Activated naive CD8-positive, alpha-beta T cell treated with anti-CD3 and anti-CD28 coated beads, Interleukin-2, amount 50 U/mL, for 24 hours (primary cell): ENCODE measurements around the gene CA11.
"Not testable (repeated sequence)": the region's sequence is repeated elsewhere in the genome, so short reads cannot be mapped to it uniquely, and the experiment has no call there.

ENCODE experiments used
- ATAC-seq: fragments of 150-1000 bp; cut with Tn5 transposase; one replicate; pipeline ENCODE4 v1.10.0; 2021
- DNase-seq: peaks from one replicate; pipeline ENCODE4 v3.0.0; 2021
- H3K27ac Mint-ChIP-seq: one replicate; pipeline ENCODE4 v1.8.0; 2021; ENCODE audit warnings: mild to moderate bottlenecking, mixed read lengths
- H3K27me3 Mint-ChIP-seq: one replicate; pipeline ENCODE4 v1.8.0; 2021; ENCODE audit warnings: mixed read lengths
- H3K36me3 Mint-ChIP-seq: one replicate; pipeline ENCODE4 v1.8.0; 2021; ENCODE audit warnings: low read depth, mixed read lengths
- H3K4me1 Mint-ChIP-seq: one replicate; pipeline ENCODE4 v1.8.0; 2021; ENCODE audit warnings: mixed read lengths
- H3K4me3 Mint-ChIP-seq: one replicate; pipeline ENCODE4 v1.8.0; 2021; ENCODE audit warnings: mild to moderate bottlenecking, moderate library complexity, mixed read lengths
- H3K9me3 Mint-ChIP-seq: one replicate; pipeline ENCODE4 v1.8.0; 2021; ENCODE audit warnings: mixed read lengths

The CA11 gene

GRCh38 chr19:48660852-48661710 is 15.1 kb upstream of the CA11 start:
- Mint-ChIP-seq H3K36me3 (no peaks in the 10 kb centered on the region), H3K4me1 (peaks cover 7% of the 10 kb centered on the region)

GRCh38 chr19:48659768-48660167 is 13.8 kb upstream of the CA11 start:
- DNase-seq (no peak), ATAC-seq (no peak)
- Mint-ChIP-seq H3K27ac (no peak overlapping the region), H3K27me3 (no peaks in the 10 kb centered on the region), H3K9me3 (no peaks in the 10 kb centered on the region), H3K4me1 (peaks cover 7% of the 10 kb centered on the region), H3K4me3 (no peak overlapping the region), H3K36me3 (no peaks in the 10 kb centered on the region)

More at GRCh38 chr19:48660852-48661710, 15.1 kb upstream of the CA11 start:
- no peaks in the 10 kb centered on the region for H3K9me3 Mint-ChIP-seq
- peak; percentile 89 for ATAC-seq
- peak overlapping the region; percentile 46 for H3K4me3 Mint-ChIP-seq
- peak; percentile 82 for DNase-seq
- no peaks in the 10 kb centered on the region for H3K27me3 Mint-ChIP-seq
- H3K27ac Mint-ChIP-seq, result peak overlapping the region; percentile 82

- DNase-seq (no peak), ATAC-seq (no peak)
- Mint-ChIP-seq H3K4me3 (no peak overlapping the region), H3K27me3 (no peaks in the 10 kb centered on the region), H3K4me1 (peaks cover 7% of the 10 kb centered on the region), H3K27ac (no peak overlapping the region), H3K9me3 (no peaks in the 10 kb centered on the region), H3K36me3 (no peaks in the 10 kb centered on the region)
Measured at GRCh38 chr19:48658483-48658882, 12.5 kb upstream of the CA11 start.

- H3K36me3 Mint-ChIP-seq, H3K9me3 Mint-ChIP-seq, H3K27ac Mint-ChIP-seq, DNase-seq, H3K4me3 Mint-ChIP-seq, H3K27me3 Mint-ChIP-seq, H3K4me1 Mint-ChIP-seq, ATAC-seq: not testable (repeated sequence)
Measured at GRCh38 chr19:48657828-48658227, 11.8 kb upstream of the CA11 start.

- no peaks in the 10 kb centered on the region for H3K36me3 Mint-ChIP-seq
- H3K4me1 Mint-ChIP-seq, result peaks cover 10% of the 10 kb centered on the region
- H3K9me3 Mint-ChIP-seq, result no peaks in the 10 kb centered on the region
- DNase-seq (no peak), ATAC-seq (no peak)
- no peaks in the 10 kb centered on the region for H3K27me3 Mint-ChIP-seq
- no peak overlapping the region for H3K27ac Mint-ChIP-seq
- no peak overlapping the region for H3K4me3 Mint-ChIP-seq
Measured at GRCh38 chr19:48656840-48657474, 11.0 kb upstream of the CA11 start.

GRCh38 chr19:48654299-48655059 is 8.5 kb upstream of the CA11 start:
- Mint-ChIP-seq H3K27me3 (no peaks in the 10 kb centered on the region), H3K36me3 (no peaks in the 10 kb centered on the region), H3K9me3 (no peaks in the 10 kb centered on the region), H3K4me1 (peaks cover 6% of the 10 kb centered on the region), H3K4me3 (no peak overlapping the region), H3K27ac (no peak overlapping the region)
- no peak for ATAC-seq
- no peak for DNase-seq

- ATAC-seq (peak; percentile 22), DNase-seq (no peak)
- Mint-ChIP-seq H3K9me3 (no peaks in the 10 kb centered on the region), H3K27ac (no peak overlapping the region), H3K36me3 (no peaks in the 10 kb centered on the region), H3K4me3 (no peak overlapping the region), H3K4me1 (peaks cover 22% of the 10 kb centered on the region), H3K27me3 (no peaks in the 10 kb centered on the region)
Measured at GRCh38 chr19:48651683-48652048, 5.7 kb upstream of the CA11 start.

GRCh38 chr19:48650974-48651682 is 5.1 kb upstream of the CA11 start:
- H3K4me3 Mint-ChIP-seq, result no peak overlapping the region
- H3K4me1 Mint-ChIP-seq, result peaks cover 25% of the 10 kb centered on the region
- H3K27ac Mint-ChIP-seq, result no peak overlapping the region
- DNase-seq (no peak), ATAC-seq (no peak)
- H3K27me3 Mint-ChIP-seq, result no peaks in the 10 kb centered on the region
- no peaks in the 10 kb centered on the region for H3K9me3 Mint-ChIP-seq
- no peaks in the 10 kb centered on the region for H3K36me3 Mint-ChIP-seq

- no peak for DNase-seq
- no peaks in the 10 kb centered on the region for H3K9me3 Mint-ChIP-seq
- no peaks in the 10 kb centered on the region for H3K27me3 Mint-ChIP-seq
- ATAC-seq, result no peak
- no peak overlapping the region for H3K27ac Mint-ChIP-seq
- peaks cover 39% of the 10 kb centered on the region for H3K4me1 Mint-ChIP-seq
- no peak overlapping the region for H3K4me3 Mint-ChIP-seq
- no peaks in the 10 kb centered on the region for H3K36me3 Mint-ChIP-seq
Measured at GRCh38 chr19:48648134-48648533, 2.1 kb upstream of the CA11 start.

GRCh38 chr19:48646722-48647216 is 782 bp upstream of the CA11 start:
- no peak for DNase-seq
- no peak for ATAC-seq
- Mint-ChIP-seq H3K4me1 (peaks cover 36% of the 10 kb centered on the region), H3K9me3 (no peaks in the 10 kb centered on the region), H3K36me3 (no peaks in the 10 kb centered on the region), H3K27me3 (no peaks in the 10 kb centered on the region), H3K27ac (no peak overlapping the region), H3K4me3 (peak overlapping the region; percentile 41)

GRCh38 chr19:48645620-48646000 is 377 bp downstream of the CA11 start:
- DNase-seq, result no peak
- Mint-ChIP-seq H3K27ac (peak overlapping the region; percentile 79), H3K4me3 (peak overlapping the region; percentile 79), H3K36me3 (no peaks in the 10 kb centered on the region), H3K27me3 (no peaks in the 10 kb centered on the region), H3K4me1 (peaks cover 36% of the 10 kb centered on the region), H3K9me3 (no peaks in the 10 kb centered on the region)
- no peak for ATAC-seq

- peak overlapping the region; percentile 79 for H3K4me3 Mint-ChIP-seq
- peak; percentile 74 for DNase-seq
- H3K27me3 Mint-ChIP-seq, result no peaks in the 10 kb centered on the region
- ATAC-seq, result peak; percentile 73
- no peaks in the 10 kb centered on the region for H3K9me3 Mint-ChIP-seq
- H3K27ac Mint-ChIP-seq, result peak overlapping the region; percentile 81
- H3K36me3 Mint-ChIP-seq, result no peaks in the 10 kb centered on the region
- H3K4me1 Mint-ChIP-seq, result peaks cover 37% of the 10 kb centered on the region
Measured at GRCh38 chr19:48644839-48645619, 958 bp downstream of the CA11 start.

- Mint-ChIP-seq H3K36me3 (no peaks in the 10 kb centered on the region), H3K4me1 (peaks cover 33% of the 10 kb centered on the region), H3K9me3 (no peaks in the 10 kb centered on the region), H3K27ac (peak overlapping the region; percentile 81), H3K4me3 (no peak overlapping the region), H3K27me3 (no peaks in the 10 kb centered on the region)
- ATAC-seq, result no peak
- no peak for DNase-seq
Measured at GRCh38 chr19:48644355-48644754, 1.6 kb downstream of the CA11 start.
